H9 (cell line): ENCODE data around the gene IRS2. TPM values are rescaled to one million over a fixed set of nuclear protein-coding genes. Genes with fewer than 3 reads are reported as not detected.

ENCODE experiments used
- DNase-seq: peaks from one replicate; pipeline ENCODE4 v3.0.0-alpha.2; 2017
- H2AFZ ChIP-seq: one replicate; pipeline ENCODE4 v1.6.1; 2013; ENCODE audit warnings: mild to moderate bottlenecking, low read length, control low read depth, moderate library complexity
- H2AK5ac ChIP-seq: 2 replicates; pipeline ENCODE4 v1.6.1; 2013; ENCODE audit warnings: low read length, control low read depth, mixed read lengths; ENCODE audit not compliant: insufficient read length
- H2BK120ac ChIP-seq: one replicate; pipeline ENCODE4 v1.6.1; 2013; ENCODE audit warnings: low read depth, mild to moderate bottlenecking, low read length, control low read depth, inconsistent platforms; ENCODE audit not compliant: poor library complexity, severe bottlenecking
- H2BK12ac ChIP-seq: 2 replicates; pipeline ENCODE4 v1.6.1; 2013; ENCODE audit warnings: low read length, control low read depth, mixed read lengths, low read depth; ENCODE audit not compliant: insufficient read length
- H2BK15ac ChIP-seq: 2 replicates; pipeline ENCODE4 v1.6.1; 2013; ENCODE audit warnings: low read depth, low read length, control low read depth
- H2BK20ac ChIP-seq: one replicate; pipeline ENCODE4 v1.6.1; 2013; ENCODE audit warnings: low read depth, mild to moderate bottlenecking, low read length, control low read depth, inconsistent platforms; ENCODE audit not compliant: poor library complexity, severe bottlenecking
- H2BK5ac ChIP-seq: 2 replicates; pipeline ENCODE4 v1.6.1; 2013; ENCODE audit warnings: low read length, control low read depth, mixed read lengths; ENCODE audit not compliant: insufficient read length
- H3K14ac ChIP-seq: 2 replicates; pipeline ENCODE4 v1.6.1; 2013; ENCODE audit warnings: low read length, control low read depth; ENCODE audit not compliant: insufficient read depth
- H3K18ac ChIP-seq: 2 replicates; pipeline ENCODE4 v1.6.1; 2013; ENCODE audit warnings: low read depth, mild to moderate bottlenecking, mixed read lengths, low read length, control low read depth; ENCODE audit not compliant: insufficient read length
- H3K23ac ChIP-seq: 2 replicates; pipeline ENCODE4 v1.6.1; 2013; ENCODE audit warnings: low read length, control low read depth, mixed read lengths, low read depth; ENCODE audit not compliant: insufficient read length
- H3K23me2 ChIP-seq: 2 replicates; pipeline ENCODE4 v1.6.1; 2013; ENCODE audit warnings: low read depth, mild to moderate bottlenecking, mixed read lengths, low read length, control low read depth; ENCODE audit not compliant: insufficient read length, poor library complexity, severe bottlenecking
- H3K27ac ChIP-seq: 2 replicates; pipeline ENCODE4 v1.5.1; 2013; ENCODE audit warnings: low read length, control low read depth, mixed read lengths, low read depth; ENCODE audit not compliant: insufficient read length
- H3K27me3 ChIP-seq: 2 replicates; pipeline ENCODE4 v1.6.1; 2013; ENCODE audit warnings: low read length, control low read depth, inconsistent platforms; ENCODE audit not compliant: insufficient read depth
- H3K4ac ChIP-seq: 2 replicates; pipeline ENCODE4 v1.6.1; 2013; ENCODE audit warnings: low read depth, mild to moderate bottlenecking, control low read depth, inconsistent platforms, low read length, moderate library complexity
- H3K4me1 ChIP-seq: 2 replicates; pipeline ENCODE4 v1.6.1; 2013; ENCODE audit warnings: low read length, control low read depth, inconsistent platforms; ENCODE audit not compliant: insufficient read depth
- H3K4me2 ChIP-seq: 2 replicates; pipeline ENCODE4 v1.6.1; 2013; ENCODE audit warnings: low read length, control low read depth, mixed read lengths; ENCODE audit not compliant: insufficient read length, insufficient read depth
- H3K56ac ChIP-seq: 2 replicates; pipeline ENCODE4 v1.6.1; 2013; ENCODE audit warnings: low read depth, mild to moderate bottlenecking, mixed read lengths, low read length, control low read depth; ENCODE audit not compliant: insufficient read length
- H3K79me1 ChIP-seq: 2 replicates; pipeline ENCODE4 v1.6.1; 2013; ENCODE audit warnings: low read depth, mild to moderate bottlenecking, moderate library complexity, low read length, control low read depth, inconsistent platforms; ENCODE audit not compliant: insufficient read depth, poor library complexity, severe bottlenecking
- H3K79me2 ChIP-seq: 2 replicates; pipeline ENCODE4 v1.6.1; 2013; ENCODE audit warnings: low read length, control low read depth, inconsistent platforms; ENCODE audit not compliant: insufficient read depth
- H3K9ac ChIP-seq: 2 replicates; pipeline ENCODE4 v1.6.1; 2013; ENCODE audit warnings: low read length, control low read depth, mixed read lengths; ENCODE audit not compliant: insufficient read length; ENCODE audit errors: extremely low read depth
- H3K9me3 ChIP-seq: one replicate; pipeline ENCODE4 v1.6.1; 2013; ENCODE audit warnings: low read depth, low read length, inconsistent platforms; ENCODE audit not compliant: control insufficient read depth
- H3T11ph ChIP-seq: one replicate; pipeline ENCODE4 v1.6.1; 2013; ENCODE audit warnings: mild to moderate bottlenecking, low read length, control low read depth, inconsistent platforms
- H4K20me1 ChIP-seq: one replicate; pipeline ENCODE4 v1.6.1; 2013; ENCODE audit not compliant: control insufficient read depth, insufficient read length, insufficient read depth
- H4K5ac ChIP-seq: 2 replicates; pipeline ENCODE4 v1.6.1; 2013; ENCODE audit warnings: low read depth, mild to moderate bottlenecking, mixed read lengths, low read length, control low read depth; ENCODE audit not compliant: insufficient read length
- H4K8ac ChIP-seq: replicated peaks from 2 replicates; pipeline ENCODE4 v1.6.1; 2013; ENCODE audit warnings: low read length, control low read depth, mixed read lengths, low read depth; ENCODE audit not compliant: insufficient read length
- H4K91ac ChIP-seq: 2 replicates; pipeline ENCODE4 v1.6.1; 2013; ENCODE audit warnings: low read depth, mild to moderate bottlenecking, moderate library complexity, mixed read lengths, low read length, control low read depth; ENCODE audit not compliant: insufficient read length
- H3K27ac Mint-ChIP-seq, 3 experiments: 2 replicates in 2 of 3; 3 replicates in 1 of 3; pipeline ENCODE4 v1.8.0; 2020 to 2021; ENCODE audit warnings: mixed read lengths in 3 of 3, mild to moderate bottlenecking in 1 of 3, moderate library complexity in 1 of 3
- H3K27me3 Mint-ChIP-seq: 2 replicates; pipeline ENCODE4 v1.8.0; 2021; ENCODE audit warnings: low read depth, mild to moderate bottlenecking, moderate library complexity, mixed read lengths
- H3K36me3 Mint-ChIP-seq, 3 experiments: 2 replicates in 2 of 3; 3 replicates in 1 of 3; pipeline ENCODE4 v1.8.0; 2020 to 2021; ENCODE audit warnings: low read depth in 3 of 3, mixed read lengths in 3 of 3; ENCODE audit not compliant: insufficient read depth in 1 of 3
- H3K4me1 Mint-ChIP-seq, 2 experiments: 2 replicates each; pipeline ENCODE4 v1.8.0; 2020; ENCODE audit warnings: mixed read lengths in 2 of 2
- H3K4me3 Mint-ChIP-seq, 2 experiments: 2 replicates in 1 of 2; 3 replicates in 1 of 2; pipeline ENCODE4 v1.8.0; 2020 to 2021; ENCODE audit warnings: mild to moderate bottlenecking in 2 of 2, mixed read lengths in 2 of 2, moderate library complexity in 1 of 2
- H3K9me3 Mint-ChIP-seq, 2 experiments: 2 replicates in 1 of 2; 3 replicates in 1 of 2; pipeline ENCODE4 v1.8.0; 2020; ENCODE audit warnings: mild to moderate bottlenecking in 2 of 2, mixed read lengths in 2 of 2, moderate library complexity in 1 of 2
- WGBS: extraction: QIAGEN DNeasy Blood & Tissue Kit; methylation state at CpG from one replicate; pipeline ENCODE4 v1.1.7; 2013; ENCODE audit warnings: missing lambda C conversion rate, low lambda C conversion rate, mixed read lengths; ENCODE audit not compliant: insufficient read length; ENCODE audit errors: extremely low coverage; 5-methylcytosine and 5-hydroxymethylcytosine counted together
- total RNA-seq: library from RNA; stranded (reverse); gene quantifications from 2 replicates; pipeline ENCODE4 v1.2.1, GENCODE V29; 2021
- TF ChIP-seq, protein P1 (sequence below): fragments of 200-600 bp; sonication (generic); conservative IDR thresholded peaks from 3 replicates; pipeline ENCODE4 v1.8.0; 2021; ENCODE audit warnings: antibody characterized with exemption, mild to moderate bottlenecking

IRS2 gene
- total RNA-seq, 1 experiment from 2014 or later, result 10.1 TPM

DNA sequence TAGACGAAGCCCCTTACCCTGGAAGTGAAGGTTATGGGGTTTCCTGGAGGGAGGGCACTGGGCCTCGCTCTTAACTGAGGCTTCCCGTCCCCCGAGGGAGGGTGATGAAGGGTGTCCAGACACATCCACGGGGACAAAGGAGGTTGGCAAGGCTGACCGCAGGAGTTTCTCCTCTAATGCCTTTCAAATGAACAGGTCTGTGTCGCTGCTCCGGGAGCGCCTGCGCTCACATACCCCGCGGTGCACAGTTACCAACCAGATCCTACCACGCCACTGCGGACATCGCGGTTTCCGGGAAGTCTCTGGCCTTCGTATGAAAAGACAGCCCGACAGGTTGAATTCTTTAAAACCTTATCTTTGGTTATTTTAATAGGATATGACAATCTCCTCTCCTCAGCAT, 41.3 kb downstream of the IRS2 start:
- no peaks in the 10 kb centered on the region for H3K27me3 Mint-ChIP-seq
- Histone ChIP-seq H4K20me1 (no peaks in the 10 kb centered on the region), H4K5ac (no peak overlapping the region), H3K27me3 (no peaks in the 10 kb centered on the region), H3K79me2 (no peaks in the 10 kb centered on the region), H3K14ac (no peak overlapping the region; the same call in 1 of the 2 replicates), H3K18ac (no peak overlapping the region), H3T11ph (no peak overlapping the region), H3K56ac (no peak overlapping the region), H2BK12ac (no peak overlapping the region), H3K27ac (no peak overlapping the region), H3K23me2 (no peaks in the 10 kb centered on the region), H2BK120ac (no peak overlapping the region), H3K9ac (no peak overlapping the region), H3K4me2 (no peak overlapping the region), H3K23ac (no peak overlapping the region), H2AFZ (no peak overlapping the region), H2BK5ac (no peak overlapping the region), H4K91ac (no peak overlapping the region), H3K4me1 (peaks cover 4% of the 10 kb centered on the region; the same call in 1 of the 2 replicates), H2AK5ac (no peak overlapping the region), H3K79me1 (no peaks in the 10 kb centered on the region), H3K4ac (no peak overlapping the region), H3K9me3 (no peaks in the 10 kb centered on the region), H4K8ac (no peak overlapping the region), H2BK15ac (no peak overlapping the region), H2BK20ac (no peak overlapping the region)
- H3K36me3 Mint-ChIP-seq, result no peaks in the 10 kb centered on the region; a peak in 1 of 7 replicates
- H3K27ac Mint-ChIP-seq, result no peak overlapping the region
- peaks cover 9 to 10% of the 10 kb centered on the region in 2 experiments for H3K4me1 Mint-ChIP-seq
- TF ChIP-seq, protein P1, sequence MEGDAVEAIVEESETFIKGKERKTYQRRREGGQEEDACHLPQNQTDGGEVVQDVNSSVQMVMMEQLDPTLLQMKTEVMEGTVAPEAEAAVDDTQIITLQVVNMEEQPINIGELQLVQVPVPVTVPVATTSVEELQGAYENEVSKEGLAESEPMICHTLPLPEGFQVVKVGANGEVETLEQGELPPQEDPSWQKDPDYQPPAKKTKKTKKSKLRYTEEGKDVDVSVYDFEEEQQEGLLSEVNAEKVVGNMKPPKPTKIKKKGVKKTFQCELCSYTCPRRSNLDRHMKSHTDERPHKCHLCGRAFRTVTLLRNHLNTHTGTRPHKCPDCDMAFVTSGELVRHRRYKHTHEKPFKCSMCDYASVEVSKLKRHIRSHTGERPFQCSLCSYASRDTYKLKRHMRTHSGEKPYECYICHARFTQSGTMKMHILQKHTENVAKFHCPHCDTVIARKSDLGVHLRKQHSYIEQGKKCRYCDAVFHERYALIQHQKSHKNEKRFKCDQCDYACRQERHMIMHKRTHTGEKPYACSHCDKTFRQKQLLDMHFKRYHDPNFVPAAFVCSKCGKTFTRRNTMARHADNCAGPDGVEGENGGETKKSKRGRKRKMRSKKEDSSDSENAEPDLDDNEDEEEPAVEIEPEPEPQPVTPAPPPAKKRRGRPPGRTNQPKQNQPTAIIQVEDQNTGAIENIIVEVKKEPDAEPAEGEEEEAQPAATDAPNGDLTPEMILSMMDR, result no peak
- no peak for DNase-seq
- WGBS, result no CpG with 5 or more reads among the region's 19 CpGs
- H3K4me3 Mint-ChIP-seq, result no peak overlapping the region
- no peaks in the 10 kb centered on the region; a peak in 1 of 5 replicates for H3K9me3 Mint-ChIP-seq
